GM21717 (cell line): ENCODE results near the gene USP20.
"Not testable (repeated sequence)": the region's sequence is repeated elsewhere in the genome, so short reads cannot be mapped to it uniquely, and the experiment has no call there.

ENCODE experiments used
- ATAC-seq: cut with Tn5 transposase; IDR thresholded peaks from one replicate; pipeline ENCODE4 v1.9.1; 2021; ENCODE audit warnings: mild to moderate bottlenecking, moderate library complexity; ENCODE audit not compliant: unreplicated experiment

USP20 gene

GRCh38 chr9:129888293-129889121 is 53.2 kb downstream of the USP20 start:
- peak; percentile 46 for ATAC-seq

GRCh38 chr9:129889122-129889940 is 54.1 kb downstream of the USP20 start:
- no peak for ATAC-seq

GRCh38 chr9:129889941-129890717 is 54.9 kb downstream of the USP20 start:
- no peak for ATAC-seq

GRCh38 chr9:129890718-129891299 is 55.6 kb downstream of the USP20 start:
- not testable (repeated sequence) for ATAC-seq

GRCh38 chr9:129891569-129891968 is 56.3 kb downstream of the USP20 start:
- no peak for ATAC-seq

GRCh38 chr9:129894120-129894823 is 59.0 kb downstream of the USP20 start:
- no peak for ATAC-seq

DNA sequence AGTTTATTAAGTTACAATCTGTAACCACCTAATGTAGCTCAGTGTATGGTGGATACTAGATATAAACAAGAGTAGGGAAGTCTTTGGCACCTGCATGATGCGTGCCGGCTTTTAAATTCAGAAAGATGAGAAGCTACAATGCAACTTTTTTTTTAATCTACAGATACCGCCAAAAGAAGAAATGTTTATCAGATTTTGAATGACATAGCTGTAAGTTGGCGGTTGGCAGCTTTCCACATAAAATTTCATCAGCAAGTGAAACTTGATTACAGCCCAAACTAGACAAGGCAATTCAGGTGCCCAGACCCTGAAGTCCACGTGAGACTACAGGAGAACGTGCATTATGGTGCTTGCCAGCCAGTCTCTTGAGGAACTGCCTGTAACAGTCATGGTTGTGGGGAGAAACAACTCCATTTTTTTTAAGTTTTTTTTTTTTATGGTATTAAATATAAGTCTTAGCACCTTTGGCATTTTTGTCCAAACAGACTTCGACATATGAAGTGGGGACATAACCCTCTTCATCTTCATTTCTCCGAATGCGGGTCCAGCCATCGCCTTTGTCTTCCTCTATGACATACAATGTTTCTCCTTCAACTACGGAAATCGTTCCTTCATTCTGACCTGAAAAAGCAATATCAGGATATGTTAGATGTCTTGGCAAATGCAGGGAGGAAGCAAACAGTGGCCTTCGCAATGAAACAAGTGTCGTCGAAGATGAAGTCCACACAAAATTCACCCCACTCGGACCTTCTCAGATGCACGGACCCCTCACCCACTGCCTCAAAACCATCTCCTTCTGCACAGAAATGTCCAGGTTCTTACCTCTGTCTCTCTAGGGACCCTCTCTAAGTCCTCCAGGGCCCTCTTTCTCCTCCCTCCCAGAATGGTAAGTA is 60.4 kb downstream of the USP20 start:
- no peak for ATAC-seq

DNA sequence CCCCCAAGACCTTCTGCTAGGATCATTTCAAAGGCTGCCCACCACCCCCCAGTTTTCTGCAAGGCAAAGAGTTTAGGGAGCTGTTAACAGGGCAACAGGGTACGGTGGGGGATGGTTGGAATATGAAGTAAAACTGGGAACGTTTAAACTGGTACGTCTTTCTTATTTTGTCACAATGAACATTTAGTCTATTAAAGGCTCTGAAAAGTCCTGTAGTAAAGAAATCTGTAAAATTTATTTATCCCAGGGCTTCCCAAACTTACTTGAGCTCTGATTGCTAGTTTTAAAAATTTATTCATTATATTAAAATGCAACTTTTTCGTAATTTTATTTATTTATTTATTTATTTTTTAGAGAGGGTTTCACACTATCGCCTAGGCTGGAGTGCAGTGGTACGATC is 62.0 kb downstream of the USP20 start:
- no peak for ATAC-seq

GRCh38 chr9:129898185-129898584 is 62.9 kb downstream of the USP20 start:
- no peak for ATAC-seq

- ATAC-seq = no peak
These were observed 64.4 kb downstream of the USP20 start for GRCh38 chr9:129899620-129900019.

DNA sequence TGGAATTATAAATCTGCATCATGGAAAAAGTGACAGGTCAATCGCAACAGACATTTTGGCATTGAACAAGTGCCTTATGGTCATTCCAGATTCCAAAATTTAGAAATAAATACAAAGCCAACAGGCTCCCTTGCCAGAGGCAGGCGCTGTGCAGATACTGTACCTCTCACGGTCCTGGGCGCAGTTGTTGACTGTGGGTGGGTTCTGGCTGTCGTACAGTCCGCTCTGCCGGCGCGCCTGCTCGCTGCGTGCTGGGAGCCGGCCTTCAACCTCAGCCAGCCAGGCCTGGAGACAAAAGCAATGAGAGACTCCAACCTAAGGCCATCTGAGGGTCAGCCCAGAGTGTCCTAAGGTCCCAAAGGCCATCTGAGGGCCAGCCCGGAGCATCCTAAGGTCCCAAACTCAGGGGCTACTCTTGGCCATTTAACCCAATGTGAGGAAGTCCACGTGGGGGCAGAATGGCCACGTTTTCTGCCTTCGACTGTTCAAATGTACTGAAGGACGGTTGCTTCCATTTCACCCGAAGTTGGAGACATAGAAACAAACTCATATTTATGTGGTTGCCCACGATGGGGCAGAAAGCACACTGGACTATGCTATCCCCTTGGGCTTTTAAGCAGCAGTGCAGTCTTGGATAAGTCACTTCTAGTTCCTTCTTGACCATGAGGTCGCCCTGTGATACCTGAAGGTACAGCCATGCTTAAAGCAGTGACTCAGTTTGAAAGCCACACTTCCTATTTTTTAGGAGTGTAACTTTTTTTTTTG is 65.2 kb downstream of the USP20 start:
- ATAC-seq = peak; percentile 72

DNA sequence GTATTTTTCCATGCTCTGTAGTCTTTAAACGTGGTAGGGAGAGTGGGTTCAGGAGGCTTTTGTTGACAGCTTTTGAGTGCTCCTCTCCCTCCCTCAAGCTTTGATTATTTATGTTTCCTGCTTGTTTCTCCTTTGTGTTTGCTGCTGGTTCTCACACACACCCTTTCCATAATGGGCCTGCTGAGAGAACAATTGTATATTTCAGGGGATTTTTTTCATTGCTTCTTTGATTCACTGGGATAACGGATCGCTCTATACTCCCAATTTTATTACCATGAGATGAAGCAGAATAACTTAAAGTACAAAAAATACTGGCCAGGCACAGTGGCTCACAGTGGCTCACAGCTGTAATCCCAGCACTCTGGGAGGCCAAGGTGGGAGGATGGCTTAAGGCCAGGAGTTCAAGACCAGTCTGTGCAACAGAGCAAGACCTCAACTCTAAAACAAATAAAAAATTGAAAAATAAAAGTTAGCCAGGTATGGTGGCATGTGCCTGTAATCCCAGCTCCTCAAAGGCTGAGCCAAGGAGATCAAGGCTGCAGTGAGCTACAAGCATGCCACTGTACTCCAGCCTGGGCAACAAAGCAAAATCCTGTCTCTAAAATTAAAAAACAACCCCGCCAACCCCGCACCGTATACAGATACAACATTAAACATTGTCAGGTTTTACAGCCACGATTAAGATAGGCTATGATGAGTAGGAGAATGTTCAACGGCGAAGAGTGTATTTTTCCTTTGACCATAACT is 66.9 kb downstream of the USP20 start:
- ATAC-seq = no peak

GRCh38 chr9:129902740-129903134 is 67.5 kb downstream of the USP20 start:
- ATAC-seq = no peak

GRCh38 chr9:129904734-129905133 is 69.5 kb downstream of the USP20 start:
- ATAC-seq = no peak

DNA sequence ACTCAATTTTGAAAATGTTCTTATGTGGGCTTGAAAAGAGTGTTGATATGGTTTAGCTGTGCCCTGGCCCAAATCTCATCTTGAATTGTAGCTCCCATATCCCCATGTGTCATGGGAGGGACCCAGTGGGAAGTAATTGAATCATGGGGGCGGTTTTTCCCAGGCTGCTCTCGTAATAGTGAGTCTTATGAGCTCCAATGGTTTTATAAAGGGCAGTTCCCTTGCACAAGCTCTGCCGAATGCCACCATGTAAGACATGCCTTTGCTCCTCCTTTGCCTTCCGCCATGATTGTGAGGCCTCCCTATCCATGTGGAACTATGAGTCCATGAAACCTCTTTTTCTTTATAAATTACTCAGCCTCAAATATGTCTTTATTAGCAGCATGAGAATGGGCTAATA is 71.0 kb downstream of the USP20 start:
- no peak for ATAC-seq

- no peak for ATAC-seq
These were observed 71.9 kb downstream of the USP20 start for GRCh38 chr9:129907201-129907600.

DNA sequence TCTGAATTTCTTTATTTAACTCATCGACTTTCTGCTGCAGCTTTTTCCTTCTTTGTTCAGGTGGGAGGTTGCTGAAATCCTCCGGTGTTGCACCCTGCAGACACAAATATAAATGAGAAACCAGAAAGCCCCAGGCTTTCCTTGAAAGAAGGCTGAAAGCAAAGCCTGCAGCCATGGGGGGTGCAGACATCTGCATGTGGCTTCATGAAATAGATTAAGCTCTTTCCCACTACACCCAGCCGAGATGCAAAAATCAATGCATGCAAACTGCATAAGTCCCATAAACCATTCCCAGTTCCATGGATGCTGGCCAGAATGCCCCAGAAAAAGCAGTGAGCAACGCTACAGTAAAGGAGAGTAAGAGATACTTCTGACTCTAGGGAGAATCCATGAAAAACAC is 73.6 kb downstream of the USP20 start:
- ATAC-seq = no peak

DNA sequence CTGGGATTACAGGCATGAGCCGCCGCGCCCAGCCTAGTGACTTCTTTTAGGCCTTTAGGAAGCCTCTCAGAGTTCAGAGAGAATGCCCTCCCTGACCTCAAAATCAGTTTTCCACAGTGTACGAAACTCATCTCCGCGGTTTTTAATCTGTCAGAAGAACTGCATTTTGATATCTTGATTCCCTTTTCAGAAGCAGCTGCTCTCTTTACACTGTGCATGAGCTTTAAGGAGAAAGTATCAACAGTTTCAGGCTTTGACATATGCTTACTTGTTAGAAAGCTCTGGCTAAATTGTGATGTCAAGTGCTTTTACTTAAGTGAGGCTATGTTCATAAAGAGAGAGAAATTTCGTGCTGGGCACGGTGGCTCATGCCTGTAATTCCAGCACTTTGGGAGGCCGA is 74.6 kb downstream of the USP20 start:
- no peak for ATAC-seq
